T-helper 1 cell treated with Interleukin-12 subunit alpha and Interleukin-12 subunit beta and Interleukin-4 antibody, amounts not matched to agents 30 ng/mL and 1 ng/mL, for 36 hours (primary cell): Measurements from ENCODE around the gene RBM4. TPM values are rescaled to one million over a fixed set of nuclear protein-coding genes. Genes with fewer than 3 reads are reported as not detected.

Source experiments
- intact Hi-C: fragments of 100-400 bp; cut with micrococcal nuclease; formaldehyde crosslinking; loops from one replicate; pipeline ENCODE4 v1.15.1; 2024
- total RNA-seq: library from RNA; stranded (reverse); gene quantifications from 2 replicates; pipeline ENCODE4 v1.2.3, GENCODE V29; 2022

RBM4 gene
- total RNA-seq, 1 donor from 2014 or later, result 138 TPM

- intact Hi-C loops, result loop anchor here (10.0 kb wide), 1 partner anchor 131 kb away; a partner anchor contains a TSS
Measured at GRCh38 chr11:66614073-66614472, 24.4 kb upstream of the RBM4 start.

- intact Hi-C loops, result loop anchor here (1.0 to 10.0 kb wide), 13 partner anchors 22 to 758 kb away; partner anchors contain the start of genes ACTN3, CCDC87, CCS and CFL1
Measured at GRCh38 chr11:66616379-66617154, 21.9 kb upstream of the RBM4 start, which contains the start of gene RBM14. Gene RBM14, plus strand, starts transcription at chr11:66616630. Its CDS starts 91 bp downstream, at chr11:66616721.

- intact Hi-C loops, result loop anchor here (2.0 to 10.0 kb wide), 5 partner anchors 70 to 758 kb away; partner anchors contain the start of genes ACTN3, CFL1, RCE1 and SLC29A2
Measured at GRCh38 chr11:66617155-66617834, 21.2 kb upstream of the RBM4 start.

- intact Hi-C loops, result loop anchor here (5.0 to 10.0 kb wide), 2 partner anchors 126 to 247 kb away; partner anchors contain the start of gene SLC29A2
Measured at GRCh38 chr11:66619080-66619554, 19.4 kb upstream of the RBM4 start.

- intact Hi-C loops, result no loop called here
Measured at GRCh38 chr11:66624450-66624849, 14.1 kb upstream of the RBM4 start.

GRCh38 chr11:66625041-66625751 is 13.3 kb upstream of the RBM4 start:
- intact Hi-C loops, result no loop called here

- intact Hi-C loops, result no loop called here
Measured at GRCh38 chr11:66625752-66626149, 12.8 kb upstream of the RBM4 start.

- intact Hi-C loops, result no loop called here
Measured at GRCh38 chr11:66626382-66626781, 12.1 kb upstream of the RBM4 start.

- intact Hi-C loops, result no loop called here
Measured at GRCh38 chr11:66626926-66627325, 11.6 kb upstream of the RBM4 start.

GRCh38 chr11:66628061-66628603 is 10.4 kb upstream of the RBM4 start:
- intact Hi-C loops, result no loop called here

- intact Hi-C loops, result no loop called here
Measured at GRCh38 chr11:66629356-66629755, 9.1 kb upstream of the RBM4 start.

- intact Hi-C loops, result loop anchor here (10.0 kb wide), 1 partner anchor 567 kb away; no protein-coding TSS in a partner anchor
Measured at GRCh38 chr11:66631883-66632282, 6.6 kb upstream of the RBM4 start.

- intact Hi-C loops, result loop anchor here (10.0 kb wide), 1 partner anchor 568 kb away; no protein-coding TSS in a partner anchor
Measured at GRCh38 chr11:66632952-66633351, 5.6 kb upstream of the RBM4 start.

- intact Hi-C loops, result loop anchor here (10.0 kb wide), 1 partner anchor 572 kb away; no protein-coding TSS in a partner anchor
Measured at GRCh38 chr11:66636411-66636810, 2.1 kb upstream of the RBM4 start.

GRCh38 chr11:66637557-66638176 is 836 bp upstream of the RBM4 start:
- intact Hi-C loops, result loop anchor here (1.0 to 10.0 kb wide), 11 partner anchors 21 to 676 kb away; partner anchors contain the start of genes ACTN3, CCDC87, CCS and PELI3

GRCh38 chr11:66639066-66639813 is 737 bp downstream of the RBM4 start:
- intact Hi-C loops, result loop anchor here (1.0 to 10.0 kb wide), 3 partner anchors 105 to 574 kb away; partner anchors contain the start of gene PELI3

GRCh38 chr11:66639814-66640340 is 1.4 kb downstream of the RBM4 start:
- intact Hi-C loops, result loop anchor here (1.0 to 10.0 kb wide), 3 partner anchors 104 to 575 kb away; partner anchors contain the start of gene PELI3

GRCh38 chr11:66641834-66642233 is 3.3 kb downstream of the RBM4 start:
- intact Hi-C loops, result no loop called here
